ENCODE measurements around the gene EWSR1. TPM values are rescaled to one million over a fixed set of nuclear protein-coding genes. Genes with fewer than 3 reads are reported as not detected.
"Not testable (repeated sequence)": the region's sequence is repeated elsewhere in the genome, so short reads cannot be mapped to it uniquely, and the experiment has no call there.

Gene EWSR1
- total RNA-seq, 4 donors from 2014 or later: 128 to 169 (median 149) TPM

DNA sequence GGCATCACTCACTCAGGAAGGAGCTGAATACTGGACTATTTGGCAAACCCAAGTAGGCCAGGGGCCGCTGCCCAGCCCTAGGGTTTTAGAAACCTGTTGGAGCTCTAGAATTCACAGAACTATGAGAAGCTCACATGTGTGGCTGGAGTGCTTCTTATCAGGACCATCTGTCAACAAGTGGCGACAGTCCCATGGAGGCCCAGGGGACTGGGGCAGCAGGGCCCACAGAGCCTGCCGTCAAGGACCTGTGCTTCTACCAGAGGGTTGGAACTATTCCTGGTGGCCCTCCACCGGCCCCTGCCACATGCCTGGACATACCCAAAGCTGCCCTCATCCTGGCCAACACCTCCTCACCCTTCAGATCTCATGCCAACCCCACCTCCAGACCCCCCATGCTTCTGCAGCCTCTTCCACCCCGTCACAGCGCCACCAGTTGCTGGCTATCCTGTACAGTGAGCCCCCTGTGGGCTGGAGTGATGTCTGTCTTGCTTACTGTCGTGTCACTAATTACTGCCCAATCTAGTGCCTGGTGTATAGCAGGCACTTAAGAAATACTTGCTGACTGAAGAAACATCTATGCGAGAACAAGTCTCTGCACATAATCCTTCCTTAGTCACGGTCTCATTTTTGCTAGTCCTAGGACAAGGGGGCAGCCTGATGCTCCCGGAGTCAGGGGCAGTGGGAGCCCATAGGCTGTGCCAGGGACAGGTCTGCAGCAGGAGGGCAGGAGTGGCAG lies 74.7 kb downstream of the EWSR1 start:
- intact Hi-C loops (cut with DNase I; ENCODE audit: low total_unique reads): no loop called here
- 84 to 86% methylated on average over 10 of the region's 10 CpGs for WGBS, 2 donors
- no peak for TF ChIP-seq CTCF (IDR thresholded peaks at IDR 0.05)
- no peak for TF ChIP-seq POLR2A (IDR thresholded peaks at IDR 0.05)
- DNase-seq (ENCODE audit: low spot score in 2 of 2): no peak
- H3K4me3 ChIP-seq (ENCODE audit: low read depth, poor library complexity, severe bottlenecking): no peak overlapping the region

DNA sequence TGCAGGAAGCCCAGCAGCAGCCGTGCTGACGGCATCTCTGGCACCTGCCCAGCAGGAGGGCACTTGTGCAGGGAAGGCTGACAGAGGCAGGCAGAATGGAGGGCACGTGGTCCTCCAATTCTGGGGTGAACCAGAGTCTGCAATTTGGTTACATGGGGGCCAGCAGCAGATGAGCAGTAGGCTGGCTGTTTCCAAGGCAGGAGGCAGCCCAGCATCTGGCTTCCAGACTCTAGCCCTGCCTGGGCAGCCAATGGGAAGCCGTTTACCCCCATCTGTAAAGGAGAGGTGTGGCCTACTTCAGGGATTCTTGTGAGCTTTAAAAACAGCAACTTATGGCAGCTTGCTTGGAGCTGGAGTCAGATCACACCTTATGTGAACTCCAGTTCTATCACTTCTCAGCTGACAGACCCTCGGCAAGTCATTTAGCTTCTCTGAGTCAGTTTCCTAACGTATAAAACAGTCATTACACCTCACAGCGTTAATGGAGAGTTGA lies 75.3 kb downstream of the EWSR1 start:
- TF ChIP-seq POLR2A (IDR thresholded peaks at IDR 0.05): no peak
- TF ChIP-seq CTCF (IDR thresholded peaks at IDR 0.05): no peak
- H3K4me3 ChIP-seq (ENCODE audit: low read depth, poor library complexity, severe bottlenecking): no peak overlapping the region
- intact Hi-C loops (cut with DNase I; ENCODE audit: low total_unique reads): no loop called here
- 70 to 72% methylated on average over 7 of the region's 7 CpGs for WGBS, 2 donors
- no peak for DNase-seq (ENCODE audit: low spot score in 2 of 2)

DNA sequence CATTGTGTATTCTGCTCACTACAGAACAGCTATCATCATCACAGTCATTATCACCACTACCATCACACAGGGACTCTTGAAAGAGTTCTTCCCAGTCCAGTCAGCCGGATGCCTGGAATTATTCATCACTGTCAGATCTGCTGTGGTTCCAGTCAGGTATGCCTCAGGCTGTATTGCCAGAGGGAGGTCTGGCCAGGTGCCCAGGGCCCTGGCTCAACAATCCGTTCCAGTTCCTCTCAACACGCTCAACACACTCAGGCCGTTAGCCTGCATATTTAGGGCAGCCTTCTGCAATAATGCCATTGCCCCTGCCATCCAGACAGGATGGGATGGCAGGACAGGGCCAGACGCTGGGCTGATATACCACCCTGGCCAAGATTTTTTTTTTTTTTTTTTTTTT lies 76.1 kb downstream of the EWSR1 start:
- 45 to 63% methylated on average over 5 of the region's 5 CpGs for WGBS, 2 donors
- TF ChIP-seq CTCF (IDR thresholded peaks at IDR 0.05) (no peak), POLR2A (IDR thresholded peaks at IDR 0.05) (no peak)
- no peak overlapping the region for H3K4me3 ChIP-seq (ENCODE audit: low read depth, poor library complexity, severe bottlenecking)
- intact Hi-C loops (cut with DNase I; ENCODE audit: low total_unique reads): no loop called here
- no peak for DNase-seq (ENCODE audit: low spot score in 2 of 2)

DNA sequence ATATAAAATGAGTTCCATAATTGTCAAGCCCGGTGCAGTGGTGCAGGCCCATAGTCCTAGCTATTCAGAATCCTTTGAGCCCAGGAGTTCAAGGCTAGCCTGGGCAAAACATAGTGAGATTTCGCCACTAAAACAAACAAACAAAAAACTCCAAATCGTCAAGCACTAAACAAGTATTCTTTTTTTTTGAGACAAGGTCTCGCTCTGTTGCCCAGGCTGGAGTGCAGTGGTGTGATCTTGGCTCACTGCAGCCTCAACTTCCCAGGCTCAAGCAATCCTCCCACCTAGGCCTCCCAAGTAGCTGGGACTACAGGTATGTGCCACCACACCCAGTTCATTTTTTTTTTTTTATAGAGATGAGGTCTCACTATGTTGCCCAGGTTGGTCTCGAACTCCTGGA lies 76.8 kb downstream of the EWSR1 start:
- intact Hi-C loops (cut with DNase I; ENCODE audit: low total_unique reads); H3K4me3 ChIP-seq (ENCODE audit: low read depth, poor library complexity, severe bottlenecking); DNase-seq (ENCODE audit: low spot score in 2 of 2): not testable (repeated sequence)
- 91 to 93% methylated on average over 5 of the region's 5 CpGs for WGBS, 2 donors

DNA sequence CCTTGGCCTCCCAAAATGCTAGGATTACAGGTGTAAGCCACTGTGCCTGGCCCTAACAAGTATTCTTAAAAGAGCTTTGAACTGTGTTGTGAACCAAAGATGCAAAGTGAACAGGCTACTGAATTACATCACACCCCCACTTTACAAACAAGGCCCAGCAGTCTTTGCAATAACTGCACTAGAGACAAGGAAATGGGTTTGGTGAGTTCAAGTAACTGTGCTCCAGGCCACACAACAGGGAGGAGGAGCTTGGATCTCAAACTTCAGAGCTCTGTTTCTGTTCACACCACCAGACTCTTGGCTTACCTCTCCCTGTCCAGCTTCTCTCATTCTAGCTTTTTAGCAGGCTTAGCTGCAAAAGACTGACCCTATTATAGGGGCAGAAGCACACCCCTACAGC lies 77.9 kb downstream of the EWSR1 start:
- no peak for TF ChIP-seq CTCF (IDR thresholded peaks at IDR 0.05)
- DNase-seq (ENCODE audit: low spot score in 2 of 2): no peak
- intact Hi-C loops (cut with DNase I; ENCODE audit: low total_unique reads): no loop called here
- no peak overlapping the region for H3K4me3 ChIP-seq (ENCODE audit: low read depth, poor library complexity, severe bottlenecking)

GRCh38 chr22:29346659-29347058 lies 78.6 kb downstream of the EWSR1 start:
- intact Hi-C loops (cut with DNase I; ENCODE audit: low total_unique reads): no loop called here
- TF ChIP-seq CTCF (IDR thresholded peaks at IDR 0.05): no peak
- no peak for TF ChIP-seq POLR2A (IDR thresholded peaks at IDR 0.05)
- DNase-seq (ENCODE audit: low spot score in 2 of 2): no peak
- no peak overlapping the region for H3K4me3 ChIP-seq (ENCODE audit: low read depth, poor library complexity, severe bottlenecking)
- 49 to 74% methylated on average over 4 of the region's 4 CpGs for WGBS, 2 donors
